GM19239 (cell line): ENCODE measurements around the gene ABHD2.

Experiments
- DNase-seq: peaks from one replicate; pipeline ENCODE4 v3.0.0; 2011; ENCODE audit warnings: low spot score; ENCODE audit not compliant: insufficient read length
- FAIRE-seq: peaks from 2 replicates; lab custom pipeline; 2011; peaks lifted over from hg19 to GRCh38; lab: Jason Lieb, UNC

Gene ABHD2

DNA sequence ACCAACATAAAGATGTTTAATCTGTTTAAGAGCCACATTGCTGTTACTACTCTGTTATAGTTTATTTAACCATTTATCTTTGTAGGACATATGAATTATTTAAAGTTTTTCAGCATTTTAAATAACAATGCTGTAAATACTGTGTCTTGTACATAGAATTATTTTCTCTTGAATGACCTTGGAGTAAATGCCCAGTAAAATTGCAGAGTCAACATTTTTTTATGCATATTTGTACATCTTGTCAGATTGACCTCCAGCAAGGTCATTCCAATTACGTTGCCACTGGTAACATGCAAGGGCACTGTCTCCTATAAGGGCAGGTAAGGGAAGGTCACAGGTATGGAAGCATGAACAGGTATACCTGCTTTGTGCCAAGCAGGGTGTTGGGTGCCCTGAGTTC lies 68.8 kb downstream of the ABHD2 start:
- FAIRE-seq (no peak), DNase-seq (no peak)

DNA sequence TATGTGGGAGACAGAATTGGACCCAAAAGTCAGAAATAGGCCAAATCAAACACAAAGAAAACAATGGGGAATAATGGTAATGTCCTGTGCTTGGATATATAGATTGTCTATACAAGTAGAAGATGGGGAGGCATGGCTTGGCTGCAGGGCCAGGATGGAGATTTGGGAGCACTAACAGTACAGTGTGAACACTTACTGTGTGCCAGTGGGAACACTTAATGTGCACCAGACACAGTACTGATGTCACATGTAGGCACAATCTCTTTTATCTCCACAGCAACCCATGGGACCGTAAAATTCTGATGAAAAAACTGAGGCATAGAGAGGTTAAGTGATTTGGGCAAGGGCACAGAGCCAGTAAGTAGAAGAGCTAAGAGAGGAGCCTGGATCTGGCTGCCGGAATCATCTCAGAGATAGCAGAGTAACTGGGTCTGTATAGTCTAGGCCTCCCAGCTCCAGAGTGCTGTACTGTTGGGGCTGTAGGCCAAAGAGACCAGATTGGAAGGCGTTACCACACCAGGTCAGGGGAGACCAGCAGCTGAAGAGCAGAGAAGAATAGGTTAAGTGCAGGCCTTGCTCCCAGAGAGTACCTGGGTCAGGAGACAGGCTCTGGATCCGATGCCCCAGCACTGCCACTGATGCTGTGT lies 69.8 kb downstream of the ABHD2 start:
- no peak for FAIRE-seq
- no peak for DNase-seq

DNA sequence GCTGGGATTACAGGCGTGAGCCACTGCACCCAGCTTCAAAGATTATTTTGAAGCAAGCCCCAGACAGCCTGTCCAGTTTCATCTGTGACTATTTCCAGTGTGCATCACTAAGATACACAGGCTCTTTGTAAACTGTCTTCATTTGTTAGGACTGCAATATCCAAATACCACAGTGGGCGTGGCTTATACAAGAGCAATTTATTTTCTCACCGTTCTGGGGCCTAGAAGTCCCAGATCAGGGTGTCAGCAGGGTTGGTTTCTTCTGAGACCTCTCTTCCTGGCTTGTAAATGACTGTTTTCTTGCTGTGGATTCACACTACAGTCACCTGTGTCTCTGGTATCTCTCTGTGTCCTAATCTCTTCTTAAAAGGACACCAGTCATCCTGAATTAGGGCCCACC lies 73.4 kb downstream of the ABHD2 start:
- DNase-seq (no peak), FAIRE-seq (no peak)

DNA sequence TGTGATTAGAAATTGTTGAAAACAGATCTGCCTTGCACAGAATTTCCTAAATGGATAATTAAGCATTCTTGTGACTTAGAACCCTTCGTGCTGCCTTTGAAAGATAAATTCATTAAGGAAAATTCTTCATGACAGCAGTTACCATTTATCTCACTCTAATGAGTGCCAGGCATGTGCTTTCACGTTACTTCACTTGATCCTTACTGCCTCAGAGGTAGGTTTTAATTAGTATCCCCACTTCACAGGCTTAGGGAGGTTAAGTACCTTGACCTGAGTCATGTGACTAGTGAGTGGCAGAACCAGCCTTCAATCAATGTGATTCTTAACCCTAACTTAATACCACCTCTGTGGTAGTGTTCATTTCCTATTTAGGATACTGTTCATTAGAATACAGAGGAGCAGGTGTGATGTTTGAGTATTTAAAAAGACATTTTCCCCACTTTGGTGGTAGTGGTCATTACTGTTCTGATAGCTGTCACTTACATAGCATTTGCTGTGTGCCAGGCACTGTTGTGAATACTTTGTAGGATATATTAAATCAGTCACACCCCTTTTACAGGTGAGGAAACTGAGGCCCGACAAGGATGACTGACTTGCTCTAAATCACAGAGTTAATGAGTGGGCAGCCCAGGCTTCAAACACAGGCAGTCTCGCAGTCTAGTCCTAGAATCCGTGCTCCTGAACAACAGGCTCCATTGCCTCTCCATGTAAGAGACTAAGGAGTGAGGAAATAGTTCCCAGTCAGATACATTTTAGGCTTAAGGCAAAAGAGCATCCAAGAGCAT lies 75.2 kb downstream of the ABHD2 start:
- DNase-seq (no peak), FAIRE-seq (no peak)

DNA sequence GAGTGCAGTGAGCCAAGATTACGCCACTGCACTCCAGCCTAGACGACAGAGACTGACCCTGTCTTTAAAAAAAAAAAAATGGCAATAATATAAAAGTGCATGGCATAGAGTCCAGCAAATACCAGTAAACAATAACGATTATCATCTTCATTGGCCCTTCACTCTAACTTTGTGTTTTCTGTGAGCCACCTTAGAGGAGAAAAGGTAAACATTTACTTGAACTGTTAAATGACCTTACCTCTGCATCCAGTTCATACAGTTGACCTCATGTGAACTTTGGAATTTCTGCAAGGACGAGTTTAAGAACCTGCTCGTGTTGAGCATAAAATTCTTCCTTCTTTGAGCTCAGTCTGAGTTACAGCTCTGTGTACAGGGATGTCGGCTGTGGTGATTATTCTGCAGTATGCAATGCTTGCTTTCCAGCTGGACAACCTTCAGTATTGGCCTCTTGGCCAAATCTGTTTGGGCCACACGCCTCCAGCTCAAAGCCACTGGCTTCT lies 76.5 kb downstream of the ABHD2 start:
- FAIRE-seq (no peak), DNase-seq (no peak)

DNA sequence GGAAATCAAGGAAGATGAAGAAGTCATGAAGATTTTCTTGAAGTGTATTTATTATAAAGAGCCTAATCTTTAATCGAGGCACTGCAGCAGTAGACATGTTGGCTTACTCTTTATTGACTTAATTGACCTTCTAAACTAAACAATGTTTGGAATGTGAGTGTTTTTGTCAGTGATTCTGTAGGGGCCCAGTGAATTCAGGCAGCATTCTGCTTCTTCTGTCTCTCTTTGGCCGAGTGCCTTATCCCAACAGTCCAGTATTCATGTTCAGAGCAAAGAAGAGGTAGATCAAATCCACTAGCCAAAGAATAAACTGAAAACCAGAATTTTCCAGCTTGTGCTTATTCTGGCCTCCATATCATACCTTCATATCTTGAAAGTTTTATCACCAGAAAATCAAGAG lies 77.4 kb downstream of the ABHD2 start:
- FAIRE-seq (no peak), DNase-seq (no peak)

DNA sequence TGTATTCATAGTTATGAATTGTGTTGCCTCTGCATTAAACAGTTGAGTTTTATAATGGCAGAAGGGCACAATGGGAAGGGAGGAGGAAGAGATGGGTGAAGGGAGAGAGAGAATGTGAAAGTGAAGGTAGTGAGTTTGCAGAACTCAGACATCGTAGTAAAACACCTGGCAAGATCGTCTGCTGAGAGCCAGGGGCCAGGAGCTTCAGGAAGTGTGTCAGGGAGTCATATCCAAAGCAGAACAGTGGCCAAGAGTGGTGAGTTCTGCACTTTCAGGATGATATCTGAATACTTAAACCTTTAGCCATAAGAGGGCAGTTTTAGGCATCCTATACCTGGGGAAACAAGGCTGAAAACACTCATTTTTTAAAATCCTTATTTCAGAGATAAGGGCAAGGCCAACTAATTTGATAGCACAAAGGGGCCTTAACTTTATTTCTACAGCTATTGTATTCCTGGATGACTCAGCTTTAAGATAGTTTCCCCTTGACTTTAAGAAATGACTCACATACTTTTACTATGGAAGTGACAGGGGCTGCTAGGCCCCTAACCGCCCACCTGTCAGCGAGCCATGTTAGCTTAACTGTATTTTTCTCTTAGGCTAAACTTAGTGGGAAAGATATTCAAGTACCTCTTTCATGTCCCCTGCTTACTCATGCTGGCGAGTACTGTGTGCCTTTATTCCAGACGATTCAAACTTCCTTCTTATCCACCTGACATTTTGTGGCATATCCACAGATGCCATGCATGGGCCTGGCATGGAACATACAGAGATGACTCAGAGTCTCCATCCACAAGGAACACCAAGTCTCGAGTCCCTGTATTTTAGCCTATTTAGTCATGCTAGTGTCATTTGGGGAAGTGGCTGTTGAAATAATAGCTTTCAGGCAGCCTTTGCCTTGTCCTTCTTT lies 79.3 kb downstream of the ABHD2 start:
- FAIRE-seq (peak; percentile 28), DNase-seq (peak; percentile 17)

DNA sequence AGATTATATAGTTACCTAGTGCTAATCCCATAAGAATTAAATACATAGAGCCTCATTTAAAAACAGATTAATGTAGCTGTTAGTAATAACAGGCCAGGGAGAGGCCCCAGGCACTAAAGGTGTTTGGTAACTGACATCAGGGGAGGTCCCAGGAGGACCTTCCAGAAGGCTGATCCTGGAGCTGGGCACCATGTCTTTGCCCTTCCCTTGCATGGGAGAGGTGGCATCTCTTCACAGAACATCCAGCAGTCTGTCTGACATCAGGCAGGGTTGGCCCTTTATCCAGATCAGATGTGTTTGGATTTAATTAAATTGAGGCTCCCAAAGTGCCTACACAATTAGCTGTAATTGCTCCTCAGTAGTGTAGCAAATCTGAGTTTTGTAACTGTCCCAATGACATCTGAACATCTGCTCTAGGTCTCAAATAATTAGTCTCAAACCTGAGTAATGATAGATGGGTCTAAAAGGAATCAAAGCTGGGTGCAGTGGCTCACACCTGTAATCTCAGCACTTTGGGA lies 80.1 kb downstream of the ABHD2 start:
- DNase-seq, result no peak
- peak; percentile 26 for FAIRE-seq

DNA sequence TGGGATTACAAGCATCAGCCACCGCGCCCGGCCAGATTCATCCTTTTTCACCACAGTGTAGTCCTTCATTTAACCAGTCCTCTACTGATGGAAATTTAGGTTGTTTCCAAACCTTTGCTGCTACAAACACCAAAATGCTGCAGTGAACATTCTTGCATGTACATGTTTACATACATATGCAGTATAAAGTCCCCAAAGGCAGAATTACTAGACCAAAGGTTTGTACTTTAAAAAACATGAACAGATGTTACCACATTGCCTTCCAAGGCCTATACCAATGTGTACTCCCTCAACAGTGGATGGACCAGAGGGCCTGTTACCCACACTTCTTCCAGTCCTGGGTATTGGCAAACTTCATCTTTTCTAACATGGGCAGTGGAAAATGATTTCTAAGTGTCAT lies 82.1 kb downstream of the ABHD2 start:
- FAIRE-seq (no peak), DNase-seq (no peak)

DNA sequence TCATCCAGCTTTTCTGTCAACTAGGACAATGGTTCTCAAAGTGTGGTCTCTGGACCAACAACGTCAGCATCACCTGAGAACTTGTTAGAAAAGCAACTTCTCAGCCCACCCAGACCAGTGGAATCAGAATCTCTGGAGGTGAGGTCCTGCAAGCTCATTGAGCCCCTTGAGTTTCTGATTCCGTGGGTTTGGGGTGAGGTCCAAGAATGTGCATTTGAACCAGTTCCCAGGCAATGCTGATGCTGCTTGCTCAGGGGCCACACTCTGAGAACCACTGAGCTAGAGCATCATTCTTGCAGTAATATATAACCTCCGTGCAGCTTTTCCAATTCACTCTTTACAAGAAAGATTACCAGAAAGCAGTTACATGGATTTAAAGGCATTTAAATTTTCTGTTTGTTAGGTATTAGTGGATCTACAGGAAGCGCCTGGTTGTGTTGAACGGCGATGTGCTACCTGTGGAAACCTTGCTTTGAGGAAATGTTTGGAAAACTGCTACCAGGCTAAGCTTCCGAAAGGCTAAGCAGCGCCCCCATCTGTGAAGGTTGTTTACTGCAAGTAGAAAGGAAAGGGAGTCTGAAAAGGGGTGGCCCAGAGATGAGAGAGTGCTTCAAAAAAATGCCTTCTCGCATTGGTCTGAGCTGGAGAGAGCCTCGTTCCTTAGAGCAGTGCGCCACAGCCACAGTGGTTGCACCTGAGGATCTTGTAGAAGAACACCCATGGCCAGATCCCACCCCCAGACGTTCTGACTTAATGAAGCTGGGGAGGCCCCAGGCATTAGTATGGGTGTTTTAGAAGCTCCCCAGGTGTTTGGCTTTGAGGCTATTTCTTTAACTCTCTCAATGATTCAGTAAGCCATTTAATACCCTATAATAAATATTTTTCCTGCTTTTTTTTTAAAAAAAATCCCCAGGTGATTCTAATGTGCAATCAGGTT lies 83.1 kb downstream of the ABHD2 start:
- FAIRE-seq, result no peak
- DNase-seq, result no peak

DNA sequence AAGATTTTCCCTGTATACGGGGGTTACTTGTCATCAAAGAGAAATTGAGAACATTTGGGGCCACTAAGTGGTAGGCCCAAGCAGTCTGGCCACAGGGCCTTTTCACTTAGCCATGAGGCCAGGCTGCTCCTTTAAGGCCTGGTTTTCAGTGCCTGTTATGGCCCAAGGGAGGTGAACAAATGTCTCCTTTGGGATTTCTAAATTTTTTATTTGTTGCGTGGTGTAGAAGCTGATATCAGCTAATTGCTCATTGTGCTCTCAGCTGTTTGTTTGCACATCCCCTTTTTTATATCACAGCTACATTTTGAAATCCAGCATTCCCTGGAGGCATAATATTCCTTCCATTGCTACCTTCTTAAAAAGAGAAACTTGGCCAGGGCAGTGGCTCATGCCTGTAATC lies 84.7 kb downstream of the ABHD2 start:
- DNase-seq (no peak), FAIRE-seq (no peak)

DNA sequence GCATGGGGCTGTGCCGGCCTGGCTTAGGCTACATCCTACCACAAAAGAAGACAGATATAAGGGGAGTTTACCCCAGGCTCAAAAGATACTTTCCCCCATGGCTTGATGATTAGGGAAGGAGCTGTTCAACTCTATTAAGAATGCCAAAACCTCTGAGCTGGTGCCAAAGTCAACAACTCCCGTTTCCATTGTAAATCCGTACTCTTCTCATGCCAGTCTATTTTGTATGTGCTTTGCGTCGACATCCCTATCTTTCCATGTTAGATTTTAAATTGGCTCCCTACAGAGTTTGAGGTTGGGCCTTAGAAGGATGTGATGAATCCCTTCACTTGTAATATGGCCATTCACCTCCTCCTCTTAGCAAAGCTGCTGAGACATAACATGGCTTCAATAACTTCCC lies 86.2 kb downstream of the ABHD2 start:
- DNase-seq (no peak), FAIRE-seq (no peak)

DNA sequence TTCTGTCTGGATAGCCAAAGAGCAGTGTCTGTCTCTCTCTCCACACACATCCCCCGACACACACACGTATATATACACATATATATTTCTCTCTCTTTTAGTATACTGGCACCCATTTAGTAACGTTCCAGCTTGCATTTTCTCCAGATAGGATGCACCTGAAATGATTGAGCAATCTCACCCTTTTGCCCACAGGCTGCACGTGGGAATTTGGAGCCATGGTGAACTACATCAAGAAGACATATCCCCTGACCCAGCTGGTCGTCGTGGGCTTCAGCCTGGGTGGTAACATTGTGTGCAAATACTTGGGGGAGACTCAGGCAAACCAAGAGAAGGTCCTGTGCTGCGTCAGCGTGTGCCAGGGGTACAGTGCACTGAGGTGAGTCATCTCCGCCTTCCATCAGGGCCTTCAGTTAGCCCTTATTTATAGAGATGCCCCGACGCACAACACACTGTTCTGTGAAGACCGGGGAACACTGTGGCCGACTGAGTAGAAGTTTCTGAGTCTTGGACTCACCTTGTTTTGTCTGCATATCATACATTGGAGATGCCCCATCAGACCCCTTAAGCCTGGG lies 87.4 kb downstream of the ABHD2 start:
- no peak for FAIRE-seq
- no peak for DNase-seq

DNA sequence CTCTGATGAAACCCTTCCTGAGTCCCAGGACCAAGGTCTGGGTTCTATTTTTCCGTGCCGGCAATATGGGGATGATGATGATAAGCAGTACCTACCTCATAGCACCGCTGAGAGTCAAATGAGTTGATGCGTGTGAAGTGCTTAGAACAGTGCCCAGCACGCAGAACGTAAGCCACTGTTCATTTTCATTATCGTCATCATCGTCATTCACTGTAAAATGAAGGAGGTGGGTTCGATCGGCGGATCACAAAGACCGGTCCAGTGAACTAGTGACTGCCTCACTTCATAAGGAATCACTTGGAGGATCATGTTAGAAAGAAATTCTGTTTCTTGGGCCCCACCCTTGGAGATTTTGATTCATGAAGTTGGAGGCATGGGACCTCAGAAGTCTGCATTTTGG lies 88.9 kb downstream of the ABHD2 start:
- FAIRE-seq, result no peak

DNA sequence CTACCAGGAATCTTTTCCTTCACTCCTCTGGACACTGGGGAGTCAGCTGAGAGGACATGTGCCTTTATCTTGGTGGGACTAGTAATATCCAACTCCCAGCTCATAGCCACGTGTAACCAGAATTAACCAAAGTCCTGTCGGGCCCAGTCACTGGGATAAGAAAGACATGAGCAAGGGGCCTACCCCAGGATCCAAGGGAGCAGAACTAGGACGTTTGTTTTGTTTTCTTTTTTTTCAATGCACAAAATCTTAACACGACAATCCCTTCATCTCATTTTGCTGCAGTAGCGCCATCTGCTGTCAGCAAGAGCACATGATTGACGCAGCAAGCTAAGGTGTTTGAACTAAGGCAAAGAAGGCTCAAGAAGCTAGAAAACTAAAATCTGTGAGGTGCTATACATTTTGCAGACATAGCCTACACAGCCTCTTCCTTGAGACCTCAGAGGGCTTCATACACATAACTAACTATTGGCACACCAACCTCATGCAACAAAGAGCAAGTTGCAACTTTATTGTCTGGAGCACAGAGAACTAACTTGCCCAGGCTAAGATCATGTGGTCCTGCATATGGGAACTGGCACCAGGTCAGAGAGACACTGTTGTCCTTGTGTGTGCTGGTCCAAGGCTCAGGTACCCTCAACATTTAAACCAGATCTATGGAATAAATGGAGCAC lies 89.5 kb downstream of the ABHD2 start:
- DNase-seq, result peak; percentile 21
- FAIRE-seq, result peak; percentile 95

More for the DNA sequence above, 88.9 kb downstream of the ABHD2 start:
- DNase-seq, result no peak

DNA sequence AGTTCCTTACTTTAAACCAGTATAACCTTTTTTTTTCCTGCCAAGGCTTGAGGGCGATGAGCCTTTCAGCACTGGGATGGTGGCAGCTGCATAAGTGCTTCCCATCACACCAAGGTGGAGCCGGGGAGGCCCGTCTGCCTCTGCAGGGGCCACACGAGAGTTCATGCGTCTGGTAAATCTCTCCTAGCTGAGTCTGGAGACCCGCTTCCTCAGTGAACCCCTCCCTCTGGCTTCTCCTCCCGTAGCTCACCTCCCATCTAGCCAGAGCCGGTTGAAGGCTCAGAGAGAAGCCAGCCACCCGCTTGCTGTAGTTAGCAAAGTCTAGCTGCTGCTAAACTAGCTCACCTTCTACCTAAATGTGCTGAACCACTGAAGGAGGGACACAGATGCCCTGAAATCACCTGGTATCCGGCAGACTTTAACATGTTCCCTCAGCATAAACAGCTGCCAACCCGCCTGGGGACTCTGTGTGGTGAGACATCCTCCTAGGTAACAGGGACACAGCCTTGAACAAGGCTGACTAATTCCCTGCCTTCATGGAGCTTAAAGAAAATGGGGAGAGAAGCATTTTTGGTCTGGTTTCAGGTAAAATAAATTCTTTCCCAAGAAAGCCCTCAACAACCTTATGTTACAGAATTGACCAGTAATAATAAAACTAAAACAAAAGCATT lies 90.2 kb downstream of the ABHD2 start:
- no peak for DNase-seq
- no peak for FAIRE-seq

DNA sequence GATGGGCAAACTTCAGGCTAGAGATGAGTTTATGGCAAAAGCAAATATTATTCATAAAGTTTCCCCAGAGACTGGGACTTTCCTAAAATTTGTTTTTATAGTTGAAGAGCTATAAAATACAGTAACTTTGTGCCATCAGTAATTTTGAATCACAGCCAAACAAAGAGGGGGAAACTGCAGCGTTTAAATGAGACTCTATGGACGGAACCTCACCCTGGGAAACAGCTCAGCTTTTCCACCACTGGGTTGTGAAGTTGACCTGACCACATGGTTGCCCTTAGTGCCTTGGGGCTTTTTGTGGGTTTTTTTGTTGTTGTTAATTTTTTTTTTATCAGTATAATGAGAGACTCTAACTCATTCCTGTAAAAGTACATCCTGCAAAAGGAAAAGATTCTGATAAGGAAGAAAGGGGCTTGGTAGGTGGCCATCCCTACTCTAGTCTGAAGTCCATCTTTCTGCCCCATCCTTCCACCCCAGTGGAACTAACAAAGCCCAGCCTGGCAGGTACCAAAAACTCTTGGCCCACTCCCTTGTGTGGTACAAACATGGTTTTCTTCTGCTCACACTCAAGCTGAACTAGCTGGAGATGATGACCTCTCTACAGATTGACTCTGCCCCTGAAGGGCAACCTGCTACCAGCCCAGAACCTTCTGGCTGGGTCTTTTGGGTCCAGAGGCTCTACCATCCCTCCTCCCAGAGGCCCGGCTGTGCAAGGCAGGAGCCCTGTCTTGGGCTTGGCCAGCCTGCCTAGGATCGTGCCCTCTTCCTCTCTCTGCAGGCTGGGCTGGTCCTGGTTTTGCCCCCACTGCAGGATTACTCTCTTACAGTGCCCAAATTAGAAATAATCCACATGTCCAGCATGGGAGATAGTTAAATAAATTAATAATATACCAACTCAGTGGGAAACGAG lies 92.0 kb downstream of the ABHD2 start:
- FAIRE-seq (no peak), DNase-seq (no peak)
